Astrocyte of the spinal cord (primary cell): ENCODE results near the gene FAM181B.

ENCODE experiments used
- DNase-seq: peaks from one replicate; pipeline ENCODE4 v3.0.0; 2011; ENCODE audit warnings: low read depth, low spot score
- H3K4me3 ChIP-seq: 2 replicates; pipeline ENCODE4 v1.5.1; 2011; ENCODE audit warnings: low read depth, mild to moderate bottlenecking, low read length, moderate library complexity
- in situ Hi-C: cut with HindIII; loops from 2 replicates; pipeline ENCODE4 v1.10.0; 2017; ENCODE audit warnings: low sequenced_read_pairs
- TF ChIP-seq, protein P1 (sequence below): IDR thresholded peaks from 2 replicates; pipeline ENCODE4 v1.5.1; 2012; ENCODE audit warnings: low read depth, mild to moderate bottlenecking, low read length, inconsistent platforms

FAM181B gene

DNA sequence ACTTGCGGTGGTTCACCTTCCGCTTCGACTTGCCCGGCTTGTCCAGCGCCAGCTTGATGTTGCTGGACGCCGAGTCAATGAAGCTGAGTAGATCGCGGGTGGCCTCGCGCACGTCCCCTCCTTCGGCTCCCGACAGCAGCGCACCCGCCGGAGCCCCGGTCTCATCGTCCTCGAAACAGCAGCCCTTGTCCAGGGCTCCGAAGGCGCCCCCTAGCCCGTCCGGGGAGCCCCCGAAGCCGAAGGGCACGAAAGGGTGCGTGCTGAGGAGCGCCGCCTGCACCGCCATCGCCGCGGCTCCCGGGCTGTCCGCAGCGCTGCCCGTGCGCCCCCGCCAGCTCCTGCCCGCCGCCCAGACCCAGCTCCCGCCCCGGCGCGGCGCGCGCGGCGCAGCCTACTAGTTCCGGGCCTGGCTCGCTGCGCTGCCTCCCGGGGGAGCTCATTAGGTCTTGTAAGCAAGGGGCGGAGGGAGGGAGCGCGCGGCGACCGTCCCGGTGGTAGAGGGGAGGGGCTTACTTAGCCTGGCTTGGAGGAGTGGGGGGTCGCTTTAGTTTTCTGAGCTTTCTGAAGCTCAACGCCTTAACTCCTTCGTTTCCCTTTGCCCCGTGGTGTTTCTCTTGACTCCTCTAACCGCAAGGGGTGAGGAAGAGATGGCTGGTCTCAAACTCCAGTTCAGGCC lies at the start of gene FAM181B:
TSS of gene FAM181B (minus strand) at position 421 of the 676 bp plus-strand sequence. CDS start at position 286, 135 bp downstream.
- peak; percentile 25 for DNase-seq
- TF ChIP-seq, protein P1, sequence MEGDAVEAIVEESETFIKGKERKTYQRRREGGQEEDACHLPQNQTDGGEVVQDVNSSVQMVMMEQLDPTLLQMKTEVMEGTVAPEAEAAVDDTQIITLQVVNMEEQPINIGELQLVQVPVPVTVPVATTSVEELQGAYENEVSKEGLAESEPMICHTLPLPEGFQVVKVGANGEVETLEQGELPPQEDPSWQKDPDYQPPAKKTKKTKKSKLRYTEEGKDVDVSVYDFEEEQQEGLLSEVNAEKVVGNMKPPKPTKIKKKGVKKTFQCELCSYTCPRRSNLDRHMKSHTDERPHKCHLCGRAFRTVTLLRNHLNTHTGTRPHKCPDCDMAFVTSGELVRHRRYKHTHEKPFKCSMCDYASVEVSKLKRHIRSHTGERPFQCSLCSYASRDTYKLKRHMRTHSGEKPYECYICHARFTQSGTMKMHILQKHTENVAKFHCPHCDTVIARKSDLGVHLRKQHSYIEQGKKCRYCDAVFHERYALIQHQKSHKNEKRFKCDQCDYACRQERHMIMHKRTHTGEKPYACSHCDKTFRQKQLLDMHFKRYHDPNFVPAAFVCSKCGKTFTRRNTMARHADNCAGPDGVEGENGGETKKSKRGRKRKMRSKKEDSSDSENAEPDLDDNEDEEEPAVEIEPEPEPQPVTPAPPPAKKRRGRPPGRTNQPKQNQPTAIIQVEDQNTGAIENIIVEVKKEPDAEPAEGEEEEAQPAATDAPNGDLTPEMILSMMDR: no peak
- in situ Hi-C loops: no loop called here
- H3K4me3 ChIP-seq: peak within 1 kb of the TSS; percentile 33

DNA sequence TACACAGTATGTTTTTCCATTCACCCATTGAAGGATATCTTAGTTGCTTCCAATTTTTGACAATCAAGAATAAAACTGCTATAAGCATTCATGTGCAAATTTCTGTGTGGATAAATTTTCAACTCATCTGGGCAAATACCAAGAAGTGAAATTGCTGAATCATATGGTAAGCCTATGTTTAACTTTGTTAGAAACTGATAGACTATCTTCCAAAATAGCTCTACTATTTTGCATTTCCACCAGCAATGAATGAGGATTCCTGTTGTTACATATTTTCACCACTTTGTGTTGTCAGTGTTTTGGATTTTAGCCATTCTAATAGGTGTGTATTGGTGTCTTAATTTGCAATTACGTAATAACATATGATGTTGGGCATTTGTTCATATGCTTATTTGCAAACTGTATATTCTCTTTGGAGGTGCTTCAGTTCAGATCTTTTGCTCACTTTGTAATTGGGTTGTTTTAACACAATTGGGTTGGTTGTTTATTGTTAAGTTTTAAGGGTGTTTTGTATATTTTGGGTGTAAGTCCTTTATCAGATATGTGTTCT lies 49.2 kb upstream of the FAM181B start:
- DNase-seq: no peak
- no peak overlapping the region for H3K4me3 ChIP-seq
- in situ Hi-C loops: no loop called here
- TF ChIP-seq, protein P1: no peak

DNA sequence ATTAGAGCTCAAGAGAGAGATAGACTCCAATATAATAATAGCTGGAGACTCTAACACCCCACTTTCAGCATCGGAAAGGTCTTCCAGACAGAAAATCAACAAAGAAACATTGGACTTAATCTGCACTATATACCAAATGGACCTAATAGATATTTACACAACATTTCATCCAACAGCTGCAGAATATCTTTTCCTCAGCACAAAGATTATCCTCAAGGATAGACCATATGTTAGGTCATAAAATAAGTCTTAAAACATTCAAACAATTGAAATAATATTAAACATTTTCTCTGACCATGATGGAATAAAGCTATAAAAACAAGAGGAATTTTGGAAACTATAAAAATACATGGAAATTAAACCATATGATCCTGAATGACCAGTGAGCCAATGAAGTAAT lies 45.1 kb upstream of the FAM181B start:
- TF ChIP-seq, protein P1: no peak
- no peak overlapping the region for H3K4me3 ChIP-seq
- in situ Hi-C loops: no loop called here
- DNase-seq: no peak

DNA sequence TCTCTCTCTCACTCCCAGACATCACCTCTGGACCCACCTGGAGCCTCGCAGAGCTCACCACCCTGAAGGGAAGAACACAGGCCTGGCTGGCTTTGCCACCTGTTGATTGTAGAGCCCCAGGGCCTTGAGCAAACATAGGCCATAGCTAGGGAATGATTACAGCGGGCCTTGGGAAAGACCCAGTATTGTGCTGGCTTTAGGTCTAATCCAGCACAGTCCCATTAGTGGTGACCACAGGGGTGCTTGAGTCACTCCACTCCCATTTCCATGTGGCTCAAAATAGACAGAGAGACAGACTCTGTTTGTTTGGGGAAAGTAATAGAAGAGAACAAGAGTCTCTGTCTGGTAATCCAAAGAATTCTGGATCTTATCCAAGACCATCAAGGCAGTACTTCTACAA lies 42.7 kb upstream of the FAM181B start:
- TF ChIP-seq, protein P1: no peak
- H3K4me3 ChIP-seq: no peak overlapping the region
- DNase-seq: peak; percentile 63
- in situ Hi-C loops: no loop called here

- TF ChIP-seq, protein P1: peak; percentile 76
- DNase-seq: peak; percentile 29
- in situ Hi-C loops: no loop called here
- no peak overlapping the region for H3K4me3 ChIP-seq
Measured at GRCh38 chr11:82775736-82776346, 42.2 kb upstream of the FAM181B start.

DNA sequence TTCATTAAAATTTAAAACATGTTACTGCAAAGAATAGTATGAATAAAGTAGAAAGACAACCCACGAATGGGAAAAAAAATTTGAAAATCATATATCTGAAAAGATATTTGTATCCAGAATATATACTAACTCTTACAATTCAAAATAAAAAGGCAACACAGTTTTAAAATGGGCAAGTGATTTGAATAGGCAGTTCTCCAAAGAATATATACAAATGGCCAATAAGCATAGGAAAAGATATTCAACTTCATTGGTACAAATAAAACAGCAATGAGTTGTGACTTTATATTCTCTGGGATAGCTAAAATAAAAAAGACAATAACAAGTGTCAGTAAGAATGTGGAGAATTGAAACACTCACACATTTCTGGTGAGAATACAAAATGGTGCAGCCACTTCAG lies 41.6 kb upstream of the FAM181B start:
- TF ChIP-seq, protein P1: no peak
- in situ Hi-C loops: no loop called here

More for the DNA sequence above, 41.6 kb upstream of the FAM181B start:
- no peak overlapping the region for H3K4me3 ChIP-seq
- no peak for DNase-seq
